ENCODE results near the gene FOXL2.
A peak's percentile ranks its signal among the peaks of the same experiment; 100 is the strongest.
"Not testable (repeated sequence)": the region's sequence is repeated elsewhere in the genome, so short reads cannot be mapped to it uniquely, and the experiment has no call there.

The FOXL2 gene

DNA sequence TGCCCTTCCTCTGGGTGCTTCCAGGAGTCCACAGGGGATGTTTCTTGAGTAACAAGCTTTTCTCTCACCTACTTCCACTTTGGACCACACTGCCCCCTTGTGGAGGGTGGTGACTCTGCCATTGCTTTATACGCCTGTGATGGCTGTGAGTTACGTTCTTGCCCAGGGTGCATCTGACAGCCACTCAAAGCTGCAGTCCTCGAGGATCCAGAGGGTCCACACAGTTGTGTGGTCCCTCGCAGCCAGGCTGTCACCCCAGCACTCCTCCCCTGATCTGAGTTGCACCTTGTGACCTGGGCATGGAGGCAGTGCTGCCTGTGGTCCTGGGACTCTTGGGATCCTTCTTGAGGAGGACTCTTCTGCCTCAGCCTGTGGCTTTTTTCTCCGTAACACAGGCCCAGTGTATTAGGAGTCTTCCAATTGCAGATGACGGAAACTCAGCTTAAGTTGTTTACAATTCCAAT is 23.4 kb downstream of the FOXL2 start:
- DNase-seq = peak; percentile 83

- DNase-seq = not testable (repeated sequence)
These were observed 24.5 kb downstream of the FOXL2 start for GRCh38 chr3:138922400-138922799.

- no peak for DNase-seq
These were observed 25.3 kb downstream of the FOXL2 start for GRCh38 chr3:138921316-138922292.

GRCh38 chr3:138919325-138919724 is 27.6 kb downstream of the FOXL2 start:
- DNase-seq = no peak

DNA sequence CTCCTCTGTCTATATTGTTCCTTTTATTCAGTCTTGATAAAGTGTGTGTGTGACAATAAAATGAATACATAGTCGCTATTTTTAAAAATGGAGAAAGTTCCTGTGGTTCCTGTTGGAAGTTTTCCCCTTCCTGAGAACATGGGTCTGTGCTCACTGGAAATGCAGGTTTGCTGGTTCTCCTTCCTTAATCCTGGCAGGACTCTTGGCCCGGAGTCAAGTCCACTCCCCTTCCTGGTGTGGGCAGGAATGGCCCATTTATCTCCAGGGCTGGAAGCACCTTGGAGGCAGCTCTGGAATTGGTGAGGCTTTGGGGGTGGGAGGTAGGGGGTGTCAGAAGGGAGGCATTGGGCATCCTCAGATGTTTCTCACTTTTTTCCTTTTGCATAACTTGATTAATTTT is 30.1 kb downstream of the FOXL2 start:
- DNase-seq = no peak

- peak; percentile 79 for DNase-seq
These were observed 31.1 kb downstream of the FOXL2 start for GRCh38 chr3:138915503-138916498.

GRCh38 chr3:138914870-138915502 is 32.0 kb downstream of the FOXL2 start:
- DNase-seq = no peak

DNA sequence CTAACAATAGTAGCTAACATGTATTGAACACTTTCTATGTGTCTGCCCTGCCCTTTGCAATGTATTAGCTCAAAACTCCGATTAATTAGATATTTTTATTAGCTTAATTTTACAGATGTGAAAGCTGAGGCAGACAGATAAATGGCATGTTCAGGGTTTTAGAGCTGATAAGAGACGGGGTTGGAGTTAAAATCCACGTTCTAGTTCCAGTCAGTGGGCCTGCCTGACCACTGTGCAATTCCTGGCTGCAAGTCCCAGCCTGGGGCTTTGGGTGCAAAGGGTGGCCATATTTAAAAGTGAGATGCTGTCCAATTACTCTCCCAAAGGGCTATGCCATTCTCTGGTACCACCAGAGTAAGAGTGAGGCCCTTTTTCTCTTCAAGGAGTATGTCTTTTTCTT is 33.2 kb downstream of the FOXL2 start:
- DNase-seq = no peak

DNA sequence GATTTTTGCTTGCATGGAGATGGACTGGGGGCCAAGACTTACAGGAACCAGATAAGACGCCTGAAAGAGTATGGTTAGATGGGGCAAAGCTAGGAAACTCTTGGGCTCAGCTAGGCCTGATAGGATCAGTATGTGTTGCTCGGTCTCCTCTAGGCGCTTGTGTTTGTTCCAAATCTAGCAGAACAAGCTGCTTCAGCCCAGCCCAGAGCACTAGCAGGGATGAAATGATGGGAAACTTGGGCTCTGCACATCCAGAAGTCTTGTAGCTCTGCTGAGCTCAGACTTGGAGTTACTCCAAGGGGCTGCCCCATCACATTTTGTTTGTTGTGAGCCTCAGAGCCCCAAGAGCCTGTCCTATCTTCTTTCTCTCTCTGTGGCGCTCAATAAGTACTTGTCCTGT is 34.7 kb downstream of the FOXL2 start:
- no peak for DNase-seq

GRCh38 chr3:138911621-138912020 is 35.3 kb downstream of the FOXL2 start:
- DNase-seq = no peak

DNA sequence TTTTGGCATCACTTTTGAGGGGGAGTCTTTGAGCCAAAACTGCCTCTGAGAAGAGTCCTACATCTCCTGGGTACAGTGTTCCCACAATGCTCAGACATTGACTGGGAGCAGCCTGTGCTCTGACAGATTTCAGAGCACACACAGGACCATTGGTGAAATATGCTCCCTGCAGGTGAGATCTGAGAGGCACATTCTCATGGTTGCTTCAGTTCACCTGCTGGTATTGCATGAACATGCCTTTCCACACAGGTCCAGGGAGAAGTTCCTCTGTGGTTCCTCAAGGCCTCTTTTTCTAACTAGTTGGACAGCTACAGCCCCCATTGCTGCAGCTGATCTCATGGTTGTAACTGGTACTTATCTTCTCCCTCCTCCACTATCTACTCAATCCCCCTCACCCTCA is 37.0 kb downstream of the FOXL2 start:
- DNase-seq = no peak

DNA sequence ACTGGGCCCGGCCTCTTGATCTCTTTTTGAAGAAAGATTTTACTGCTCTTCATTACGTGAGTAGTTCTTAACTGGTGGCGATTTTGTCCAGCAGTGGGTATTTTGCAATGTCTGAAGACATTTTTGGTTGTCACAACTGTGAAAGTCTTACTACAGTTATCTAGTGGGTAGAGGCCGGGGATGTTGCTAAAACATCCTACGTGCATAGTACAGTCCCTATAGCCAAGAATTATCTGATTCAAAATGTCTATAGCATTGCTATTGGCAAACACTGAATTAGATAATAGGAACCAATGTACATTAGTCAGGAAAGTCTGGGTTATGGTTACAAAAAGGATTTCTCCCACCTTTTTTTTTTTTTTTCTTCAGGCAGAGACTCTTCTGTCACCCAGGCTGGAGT is 38.1 kb downstream of the FOXL2 start:
- DNase-seq = no peak

DNA sequence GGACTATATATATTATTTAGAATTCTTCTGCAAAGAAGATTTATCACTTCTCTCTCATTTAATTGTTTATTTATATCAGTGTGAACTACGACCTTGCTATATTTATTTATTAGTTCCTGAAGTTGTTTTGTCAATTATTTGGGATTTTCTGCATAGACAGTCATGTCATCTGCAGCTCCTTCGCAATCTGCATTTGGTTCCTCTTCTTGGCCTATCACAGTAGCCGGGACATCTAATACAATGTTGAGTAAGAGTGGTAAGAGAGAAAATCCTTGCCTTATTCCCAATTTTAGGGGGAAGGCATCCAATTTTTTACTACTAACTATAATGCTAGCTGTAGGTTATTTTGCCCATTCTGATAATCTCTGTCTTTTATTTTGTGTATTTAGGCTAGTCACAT is 39.4 kb downstream of the FOXL2 start:
- DNase-seq = no peak

GRCh38 chr3:138902171-138902570 is 44.8 kb downstream of the FOXL2 start:
- DNase-seq = no peak

DNA sequence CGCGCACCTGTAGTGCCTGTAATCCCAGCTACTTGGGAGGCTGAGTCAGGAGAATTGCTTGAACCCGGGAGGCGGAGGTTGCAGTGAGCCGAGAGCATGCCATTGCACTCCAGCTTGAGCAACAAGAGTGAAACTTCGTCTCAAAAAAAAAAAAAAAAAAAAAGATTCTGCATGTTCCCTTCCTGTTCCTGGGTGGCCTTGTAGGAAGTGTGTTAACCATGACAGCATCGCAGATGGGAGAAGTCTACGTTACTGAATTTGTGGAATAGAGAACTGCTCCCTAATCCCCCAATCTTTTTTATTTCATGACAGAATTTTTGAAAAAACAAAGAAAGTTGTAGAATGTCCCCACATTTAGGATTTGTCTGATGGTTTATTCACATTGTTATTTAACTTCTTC is 45.4 kb downstream of the FOXL2 start:
- DNase-seq = no peak

GRCh38 chr3:138899351-138899991 is 47.5 kb downstream of the FOXL2 start:
- no peak for DNase-seq

- no peak for DNase-seq
These were observed 48.2 kb downstream of the FOXL2 start for GRCh38 chr3:138898708-138899107.

DNA sequence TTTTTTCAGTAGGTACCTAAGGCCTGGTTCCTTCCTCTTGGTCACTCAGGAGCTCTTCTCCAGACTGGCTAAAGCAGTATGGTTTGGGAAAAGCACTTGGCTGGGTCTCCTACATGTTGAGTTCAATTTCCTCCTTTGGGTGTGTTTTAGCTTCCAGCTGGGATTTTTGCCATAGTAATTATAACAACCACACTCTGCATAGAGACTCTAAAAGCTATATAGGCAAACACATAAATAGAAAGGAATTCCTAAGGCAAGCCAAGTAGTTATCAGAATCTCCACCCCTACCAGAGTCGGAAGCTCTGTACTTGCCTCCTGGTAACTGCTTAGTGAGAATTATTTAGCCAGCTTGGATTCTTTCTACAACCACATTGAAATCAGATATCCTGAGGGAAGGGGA is 48.6 kb downstream of the FOXL2 start:
- no peak for DNase-seq

Measured in CD4-positive, alpha-beta T cell treated with Interleukin-10 for 1 hour (primary cell).